HepG2 (cell line): ENCODE measurements around the gene MSI2. TPM values are rescaled to one million over a fixed set of nuclear protein-coding genes. Genes with fewer than 3 reads are reported as not detected.
A peak's percentile ranks its signal among the peaks of the same experiment; 100 is the strongest.

Experiments
- ATAC-seq: fragments of 200-7000 bp; cut with Tn5 transposase; 3 replicates; pipeline ENCODE4 v1.9.1; 2020; ENCODE audit warnings: mild to moderate bottlenecking, moderate library complexity
- BruUV-seq: library from RNA; stranded (reverse); fragments of 400-500 nt; replicated peaks from 2 replicates; lab custom pipeline; 2021; lab: Mats Ljungman, UMichigan
- CTCF ChIA-PET: fragments of 300-600 bp; formaldehyde crosslinking; extraction: SDS; loops from one replicate; lab custom pipeline; 2021; ENCODE audit warnings: low total read pairs, inconsistent platforms, low intra/inter-chr PET ratio; lab: Yijun Ruan, JAX
- POLR2A ChIA-PET: fragments of 350-600 bp; sonication (Branson Sonifier 250); formaldehyde crosslinking; loops from one replicate; lab custom pipeline; 2020; ENCODE audit warnings: antibody characterized with exemption, inconsistent platforms; lab: Yijun Ruan, JAX
- DNase-seq: peaks from one replicate; pipeline ENCODE4 v3.0.0-alpha.2; 2015; ENCODE audit warnings: low spot score
- FAIRE-seq: peaks from 3 replicates; lab custom pipeline; 2011; peaks lifted over from hg19 to GRCh38; lab: Jason Lieb, UNC
- H2AFZ ChIP-seq: one replicate; pipeline ENCODE4 v1.6.1; 2011; ENCODE audit warnings: low read length, inconsistent platforms
- H3K27ac ChIP-seq: fragments of 300-600 bp; 3 replicates; pipeline ENCODE4 v1.8.0; 2011; ENCODE audit warnings: mixed run types, mild to moderate bottlenecking, mixed read lengths, low read length, inconsistent platforms; ENCODE audit not compliant: insufficient read depth; ENCODE audit errors: extremely low read length
- H3K27me3 ChIP-seq, 2 experiments: fragments of 200-600 bp in 1 of 2; 2 replicates in 1 of 2; 3 replicates in 1 of 2; pipeline versions ENCODE4 v1.6.0 to v1.8.0; 2011; ENCODE audit warnings: low read length in 2 of 2, mild to moderate bottlenecking in 2 of 2, moderate library complexity in 2 of 2, inconsistent platforms in 1 of 2; ENCODE audit not compliant: insufficient read depth in 2 of 2, control insufficient read depth in 1 of 2
- H3K36me3 ChIP-seq, 2 experiments: fragments of 200-600 bp in 1 of 2; replicated peaks in 1 of 2; 2 replicates in 1 of 2; 3 replicates in 1 of 2; pipeline versions ENCODE4 v1.5.1 to v1.8.0; 2011; ENCODE audit warnings: low read length in 2 of 2, inconsistent platforms in 1 of 2; ENCODE audit not compliant: insufficient read depth in 2 of 2, control insufficient read depth in 1 of 2
- H3K4me1 ChIP-seq: 2 replicates; pipeline ENCODE4 v1.5.1; 2012; ENCODE audit warnings: low read length, inconsistent platforms; ENCODE audit not compliant: insufficient read depth
- H3K4me2 ChIP-seq: 2 replicates; pipeline ENCODE4 v1.6.0; 2011; ENCODE audit warnings: low read depth, low read length, inconsistent platforms
- H3K4me3 ChIP-seq, 3 experiments: fragments of 200-600 bp in 1 of 3; sonication (generic), shearing (Covaris generic) in 1 of 3; replicated peaks in 1 of 3; 2 replicates each; pipeline ENCODE4 v1.5.1; 2011 to 2016; ENCODE audit warnings: low read length in 3 of 3, inconsistent platforms in 2 of 3, low read depth in 2 of 3, mild to moderate bottlenecking in 2 of 3, control low read depth in 1 of 3, mixed read lengths in 1 of 3; ENCODE audit not compliant: insufficient read depth in 1 of 3
- H3K79me2 ChIP-seq: one replicate; pipeline ENCODE4 v1.6.1; 2011; ENCODE audit warnings: low read length, inconsistent platforms; ENCODE audit not compliant: insufficient read depth
- H3K9ac ChIP-seq: 2 replicates; pipeline ENCODE4 v1.6.0; 2011; ENCODE audit warnings: mild to moderate bottlenecking, low read depth, low read length, inconsistent platforms; ENCODE audit not compliant: insufficient read depth
- H3K9me3 ChIP-seq: 2 replicates; pipeline ENCODE4 v1.5.1; 2012; ENCODE audit warnings: mild to moderate bottlenecking, low read length
- H4K20me1 ChIP-seq: 2 replicates; pipeline ENCODE4 v1.6.0; 2011; ENCODE audit warnings: inconsistent platforms, mild to moderate bottlenecking, low read length, moderate library complexity; ENCODE audit not compliant: insufficient read depth
- CENPT ChIP-seq: sonication (generic); formaldehyde crosslinking; IDR thresholded peaks from 2 replicates; pipeline ENCODE4 v1.8.0; 2022; ENCODE audit warnings: low read depth, mild to moderate bottlenecking, moderate library complexity, missing genetic modification reagents
- CREM ChIP-seq, 2 experiments: sonication (generic) in 1 of 2; formaldehyde crosslinking in 1 of 2; IDR thresholded peaks; 2 replicates each; pipeline versions ENCODE4 v1.4.0 to v1.6.1; 2016 to 2020; ENCODE audit warnings: antibody characterized with exemption in 1 of 2, mild to moderate bottlenecking in 1 of 2, missing genetic modification reagents in 1 of 2
- DMTF1 ChIP-seq: sonication (generic); formaldehyde crosslinking; IDR thresholded peaks from 2 replicates; pipeline ENCODE4 v1.4.0; 2020; ENCODE audit warnings: mild to moderate bottlenecking, missing genetic modification reagents
- GTF2F1 ChIP-seq: fragments of 150-350 bp; IDR thresholded peaks from 2 replicates; pipeline ENCODE4 v1.6.1; 2014; ENCODE audit warnings: low read length
- HHEX ChIP-seq: IDR thresholded peaks from 2 replicates; pipeline ENCODE4 v1.6.1; 2016; ENCODE audit warnings: control low read depth
- KDM5A ChIP-seq: fragments of 200-600 bp; sonication (generic); IDR thresholded peaks from 2 replicates; pipeline ENCODE4 v1.7.0; 2018; ENCODE audit warnings: antibody characterized with exemption, mild to moderate bottlenecking, low read length, borderline replicate concordance
- KLF6 ChIP-seq: IDR thresholded peaks from 2 replicates; pipeline ENCODE4 v1.8.0; 2016; ENCODE audit warnings: missing biosample characterization, missing genetic modification reagents
- NCOA1 ChIP-seq: sonication (generic); formaldehyde crosslinking; IDR thresholded peaks from 2 replicates; pipeline ENCODE4 v1.9.0; 2021; ENCODE audit warnings: missing genetic modification reagents
- PREB ChIP-seq: sonication (generic); formaldehyde crosslinking; IDR thresholded peaks from 2 replicates; pipeline ENCODE4 v1.4.0; 2020; ENCODE audit warnings: missing genetic modification reagents
- SALL1 ChIP-seq: sonication (generic); formaldehyde crosslinking; IDR thresholded peaks from 2 replicates; pipeline ENCODE4 v1.8.0; 2022; ENCODE audit warnings: mild to moderate bottlenecking, missing genetic modification reagents
- ZNF335 ChIP-seq: sonication (generic); formaldehyde crosslinking; IDR thresholded peaks from 2 replicates; pipeline ENCODE4 v1.4.0; 2020; ENCODE audit warnings: missing genetic modification reagents
- ZNF354B ChIP-seq: sonication (generic); formaldehyde crosslinking; IDR thresholded peaks from 2 replicates; pipeline ENCODE4 v1.8.0; 2022; ENCODE audit warnings: mild to moderate bottlenecking, missing genetic modification reagents
- ZNF501 ChIP-seq: sonication (generic); formaldehyde crosslinking; IDR thresholded peaks from 2 replicates; pipeline ENCODE4 v1.5.1; 2020; ENCODE audit warnings: mild to moderate bottlenecking, moderate library complexity, missing genetic modification reagents
- ZNF577 ChIP-seq: sonication (generic); formaldehyde crosslinking; IDR thresholded peaks from 2 replicates; pipeline ENCODE4 v1.4.0; 2020; ENCODE audit warnings: mild to moderate bottlenecking, low read depth, missing genetic modification reagents, borderline replicate concordance
- ZNF615 ChIP-seq: sonication (generic); formaldehyde crosslinking; IDR thresholded peaks from 2 replicates; pipeline ENCODE4 v1.5.0; 2020; ENCODE audit warnings: mild to moderate bottlenecking, missing genetic modification reagents, borderline replicate concordance
- ZNF781 ChIP-seq: sonication (generic); formaldehyde crosslinking; IDR thresholded peaks from 2 replicates; pipeline ENCODE4 v1.5.1; 2020; ENCODE audit warnings: borderline replicate concordance, mild to moderate bottlenecking, missing genetic modification reagents; ENCODE audit errors: not compliant biosample characterization
- ZNF816 ChIP-seq: sonication (generic); formaldehyde crosslinking; IDR thresholded peaks from 2 replicates; pipeline ENCODE4 v1.8.0; 2022; ENCODE audit warnings: missing genetic modification reagents, mild to moderate bottlenecking, borderline replicate concordance
- WGBS: methylation state at CpG from one replicate; pipeline ENCODE4 v1.1.6; 2017; ENCODE audit warnings: low lambda C conversion rate; 5-methylcytosine and 5-hydroxymethylcytosine counted together
- in situ Hi-C: cut with HindIII; loops from 2 replicates; pipeline ENCODE4 v1.10.0; 2017; ENCODE audit warnings: low pct_unique_long_range_greater_than_20kb; ENCODE audit not compliant: extremely low pct_ligation_motif_present
- intact Hi-C: fragments of 100-400 bp; cut with micrococcal nuclease; formaldehyde crosslinking; loops from one replicate; pipeline ENCODE4 v1.10.0; 2022; ENCODE audit not compliant: unreplicated experiment
- polyA plus RNA-seq, 8 experiments: library from polyadenylated mRNA; depleted of rRNA in 3 of 8; stranded (reverse) in 7 of 8; unstranded in 1 of 8; fragments of >200 nt; fragmentation: Illumina TruSeq in 4 of 8; extraction: Trizol in 4 of 8; gene quantifications; 2 replicates each; pipeline versions ENCODE4 v1.2.1 to v1.2.3, GENCODE V29; 2011 to 2016; ENCODE audit warnings: low read depth in 4 of 8, missing spikeins in 1 of 8, mixed read lengths in 1 of 8; ENCODE audit not compliant: insufficient read depth in 1 of 8
- total RNA-seq, 5 experiments: library from RNA; depleted of rRNA; stranded (reverse); fragments of >200 nt; fragmentation: Illumina TruSeq; extraction: Trizol; gene quantifications; 2 replicates each; pipeline ENCODE4 v1.2.3, GENCODE V29; 2016; ENCODE audit warnings: low read depth in 1 of 5

Gene MSI2
- total and polyA plus RNA-seq, 2 of the 13 experiments (the other 11 are each of a cell fraction or from before 2014, with no cell fraction given) = 77.5 to 78.4 TPM

- Histone ChIP-seq H3K79me2 (peaks cover 22% of the 10 kb centered on the region), H2AFZ (no peak overlapping the region), H4K20me1 (no peaks in the 10 kb centered on the region), H3K27me3 (no peaks in the 10 kb centered on the region), H3K9ac (no peak overlapping the region), H3K4me2 (no peak overlapping the region), H3K36me3 (peaks cover 9 to 18% of the 10 kb centered on the region in 2 experiments; a peak in 4 of 5 replicates), H3K27ac (no peak overlapping the region), H3K9me3 (no peaks in the 10 kb centered on the region), H3K4me1 (peaks cover 21% of the 10 kb centered on the region), H3K4me3 (no peak overlapping the region)
- CTCF ChIA-PET = interaction anchor here (1.0 kb wide), 1 partner anchor 190 kb away, joined by 6 read pairs; no protein-coding TSS in a partner anchor
- BruUV-seq = no TSS peak
- intact Hi-C loops (no loop called here), in situ Hi-C loops (no loop called here)
- POLR2A ChIA-PET = no interaction called here
- ATAC-seq (no peak; the same call in 2 of the 3 replicates), DNase-seq (no peak), FAIRE-seq (no peak)
- TF ChIP-seq HHEX (CRISPR knock-in tag) (no peak), KLF6 (CRISPR knock-in tag) (no peak), GTF2F1 (no peak), PREB (no peak), ZNF615 (no peak), ZNF577 (no peak), CREM (IDR thresholded peaks at IDR 0.05) (no peak), CREM (CRISPR knock-in tag; IDR thresholded peaks at IDR 0.05) (no peak)
- 98% methylated on average over 10 of the region's 10 CpGs for WGBS
Measured at GRCh38 chr17:57433452-57433851, 177.1 kb downstream of the MSI2 start.

- Histone ChIP-seq H3K4me1 (peaks cover 28% of the 10 kb centered on the region), H2AFZ (no peak overlapping the region), H4K20me1 (no peaks in the 10 kb centered on the region), H3K27ac (no peak overlapping the region), H3K27me3 (no peaks in the 10 kb centered on the region), H3K4me3 (no peak overlapping the region), H3K9me3 (no peaks in the 10 kb centered on the region), H3K79me2 (peaks cover 26% of the 10 kb centered on the region), H3K36me3 (peaks cover 8 to 18% of the 10 kb centered on the region in 2 experiments; a peak in 4 of 5 replicates), H3K9ac (no peak overlapping the region), H3K4me2 (no peak overlapping the region)
- DNase-seq = no peak
- ChIA-PET CTCF (no interaction called here), POLR2A (no interaction called here)
- BruUV-seq = no TSS peak
- no peak for ATAC-seq
- in situ Hi-C loops = no loop called here
- no peak for TF ChIP-seq CENPT (CRISPR knock-in tag)
- TF ChIP-seq DMTF1 (CRISPR knock-in tag) = no peak
- no peak for TF ChIP-seq ZNF816 (CRISPR knock-in tag)
- no peak for TF ChIP-seq ZNF501 (CRISPR knock-in tag)
- no peak for TF ChIP-seq ZNF335 (CRISPR knock-in tag)
- no peak for TF ChIP-seq SALL1 (CRISPR knock-in tag)
- no peak for TF ChIP-seq ZNF354B (CRISPR knock-in tag)
- TF ChIP-seq NCOA1 (CRISPR knock-in tag) = no peak
- no peak for TF ChIP-seq KDM5A
- TF ChIP-seq ZNF781 = no peak
- intact Hi-C loops = no loop called here
- peak; percentile 4 for FAIRE-seq
- 92% methylated on average over 1 of the region's 1 CpG for whole genome bisulfite sequencing
Measured at GRCh38 chr17:57434361-57434760, 178.0 kb downstream of the MSI2 start.
